Activated effector memory CD4-positive, alpha-beta T cell treated with Interleukin-2 at 50 U/mL for 16 hours (primary cell): ENCODE measurements around the gene RPS27A.
"Not testable (repeated sequence)": the region's sequence is repeated elsewhere in the genome, so short reads cannot be mapped to it uniquely, and the experiment has no call there.

Experiments used
- DNase-seq: peaks from one replicate; pipeline ENCODE4 v3.0.0-alpha.2; 2020

RPS27A gene

GRCh38 chr2:55232084-55232862 lies at the start of gene RPS27A, which contains the start of gene CLHC1:
RPS27A (plus strand) TSS chr2:55232688; CDS start chr2:55232825, 137 bp downstream.
CLHC1 (minus strand) TSS chr2:55232293; CDS start chr2:55222411, 9,882 bp downstream.
- DNase-seq = peak; percentile 91

- DNase-seq = not testable (repeated sequence)
Observed at GRCh38 chr2:55186837-55187236, 45.7 kb upstream of the RPS27A start.

GRCh38 chr2:55191888-55192287 lies 40.6 kb upstream of the RPS27A start:
- DNase-seq = not testable (repeated sequence)

DNA sequence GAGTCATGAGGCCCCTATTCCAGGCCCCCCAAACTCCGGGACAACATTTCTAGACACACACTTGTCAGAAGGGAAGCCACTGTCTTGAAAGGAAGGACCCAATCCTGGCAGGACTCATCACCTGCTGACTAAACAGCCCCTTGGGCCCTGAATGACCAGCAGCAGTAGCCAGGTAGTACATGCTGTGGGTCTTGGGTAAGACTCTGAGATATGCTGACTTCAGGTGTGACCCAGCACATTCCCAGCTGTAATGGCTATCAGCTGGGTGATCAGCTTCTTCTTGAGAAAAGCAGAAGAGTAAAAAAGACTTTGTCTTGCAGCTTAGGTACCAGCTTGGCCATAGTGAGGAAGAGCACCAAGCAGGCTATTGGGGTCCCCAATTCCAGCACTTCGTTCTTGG lies 36.0 kb upstream of the RPS27A start:
- DNase-seq = no peak

DNA sequence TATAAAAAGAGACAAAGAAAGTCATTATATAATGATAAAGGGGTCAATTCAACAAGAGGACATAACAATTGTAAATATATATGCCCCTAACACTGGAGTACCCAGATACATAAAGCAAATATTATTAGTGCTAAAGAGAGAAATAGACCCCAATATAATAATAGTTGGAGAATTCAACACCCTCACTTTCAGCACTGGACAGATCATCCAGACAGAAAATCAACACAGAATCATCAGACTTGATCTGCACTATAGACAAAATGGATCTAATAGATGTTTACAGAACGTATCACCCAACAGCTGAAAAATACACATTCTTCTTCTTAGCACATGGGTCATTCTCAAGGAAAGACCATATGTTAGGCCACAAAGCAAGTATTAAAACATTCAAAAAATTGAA lies 32.1 kb upstream of the RPS27A start:
- no peak for DNase-seq

- no peak for DNase-seq
Observed at GRCh38 chr2:55204536-55204935, 28.0 kb upstream of the RPS27A start.

DNA sequence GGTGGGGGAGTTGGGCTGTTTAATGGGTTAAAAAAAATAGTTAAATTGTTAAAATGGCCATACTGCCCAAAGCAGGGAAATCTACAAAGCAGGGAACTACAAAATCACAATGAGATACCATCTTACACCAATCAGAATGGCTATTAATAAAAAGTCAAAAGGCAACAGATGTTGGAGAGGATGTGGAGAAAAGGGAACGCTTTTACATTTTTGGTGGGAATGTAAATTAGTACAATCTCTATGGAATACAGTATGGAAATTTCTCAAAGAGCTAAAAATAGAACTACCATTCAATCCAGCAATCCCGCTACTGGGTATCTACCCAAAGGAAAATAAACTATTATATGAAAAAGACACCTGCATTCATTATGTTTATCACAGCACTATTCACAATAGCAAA lies 27.5 kb upstream of the RPS27A start:
- DNase-seq = no peak

DNA sequence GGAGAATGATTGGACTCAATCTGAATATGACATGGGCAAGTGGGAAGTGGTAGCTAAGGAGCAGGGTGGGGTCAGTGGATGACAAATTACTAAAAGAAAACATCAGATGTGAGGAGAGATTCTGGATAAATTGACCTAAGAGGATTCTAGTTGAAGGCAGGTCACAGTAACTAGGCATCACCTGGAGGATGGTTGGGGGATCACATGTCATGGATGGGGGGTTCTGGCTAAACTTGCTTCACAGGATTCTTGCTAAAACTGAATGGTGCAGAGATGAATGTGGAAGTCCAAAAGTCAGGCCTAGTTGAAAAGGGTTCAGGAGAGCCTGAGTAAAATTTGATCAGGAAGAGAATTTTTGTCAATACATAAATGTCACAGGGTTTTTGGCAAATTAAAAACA lies 18.7 kb upstream of the RPS27A start:
- no peak for DNase-seq

DNA sequence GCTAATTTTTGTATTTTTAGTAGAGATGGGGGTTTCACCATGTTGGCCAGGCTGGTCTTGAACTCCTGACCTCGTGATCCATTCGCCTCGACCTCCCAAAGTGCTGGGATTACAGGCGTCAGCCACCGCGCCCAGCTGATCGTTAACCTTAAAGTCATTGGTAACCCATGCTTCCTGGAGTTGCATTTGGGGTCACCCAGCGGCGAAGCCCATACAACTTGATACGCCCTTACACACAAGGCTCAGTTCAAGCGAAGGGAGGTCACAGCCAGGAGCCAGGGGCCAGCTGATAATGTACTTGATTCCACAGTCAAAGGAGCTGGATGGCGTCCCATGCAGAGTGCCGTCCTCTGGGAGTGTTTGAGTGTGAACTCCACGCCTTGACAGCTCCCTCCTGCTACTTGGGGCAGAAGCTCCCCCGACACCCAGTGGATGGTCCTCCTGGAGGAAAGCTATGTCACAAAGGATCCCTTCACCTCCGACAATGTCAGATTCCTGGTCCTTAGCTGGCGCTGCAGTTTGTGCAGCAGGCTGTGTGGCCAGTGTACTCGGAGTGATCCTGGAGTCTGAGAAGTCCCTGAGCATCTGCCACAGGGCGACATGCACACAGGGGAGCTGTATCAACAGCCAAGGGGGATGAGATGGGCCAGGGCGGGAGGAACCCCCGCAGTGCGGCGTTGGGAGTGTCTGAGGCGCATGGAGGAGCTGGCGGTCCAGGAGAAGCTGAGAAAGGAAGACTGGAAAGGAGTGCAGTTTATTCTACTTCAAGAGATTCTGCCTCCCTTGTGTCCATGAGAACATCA lies 8.3 kb upstream of the RPS27A start:
- no peak for DNase-seq

DNA sequence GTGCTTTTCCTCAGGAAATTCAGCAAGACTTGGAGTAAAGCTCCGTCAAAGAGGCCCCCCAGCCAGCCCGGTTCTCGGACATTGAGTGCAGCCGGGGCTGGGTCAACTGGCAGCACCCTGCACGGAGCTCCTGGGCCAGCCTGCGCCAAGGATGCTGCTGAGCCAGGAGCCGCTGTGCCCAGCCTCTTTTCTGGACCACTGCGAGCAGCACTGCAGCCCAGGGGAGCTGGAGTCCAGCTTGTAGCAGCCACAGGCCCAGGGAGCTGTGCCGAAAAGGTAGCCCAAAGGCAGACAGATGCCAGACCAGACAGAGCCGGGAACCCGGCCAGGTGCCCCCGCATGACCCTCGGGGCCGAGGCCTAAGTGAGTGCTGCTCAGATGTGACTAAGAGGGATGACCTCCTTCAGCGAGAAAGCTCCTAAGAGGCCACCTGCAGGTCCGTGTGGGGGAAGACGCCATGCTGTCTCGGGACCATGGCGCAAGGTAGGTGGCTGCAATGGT lies 7.7 kb upstream of the RPS27A start:
- no peak for DNase-seq

- DNase-seq = no peak
Observed at GRCh38 chr2:55225481-55226020, 6.9 kb upstream of the RPS27A start.

- DNase-seq = not testable (repeated sequence)
Observed at GRCh38 chr2:55227437-55228225, 4.9 kb upstream of the RPS27A start.

GRCh38 chr2:55228226-55228563 lies 4.3 kb upstream of the RPS27A start:
- no peak for DNase-seq

GRCh38 chr2:55229221-55229620 lies 3.3 kb upstream of the RPS27A start:
- no peak for DNase-seq

DNA sequence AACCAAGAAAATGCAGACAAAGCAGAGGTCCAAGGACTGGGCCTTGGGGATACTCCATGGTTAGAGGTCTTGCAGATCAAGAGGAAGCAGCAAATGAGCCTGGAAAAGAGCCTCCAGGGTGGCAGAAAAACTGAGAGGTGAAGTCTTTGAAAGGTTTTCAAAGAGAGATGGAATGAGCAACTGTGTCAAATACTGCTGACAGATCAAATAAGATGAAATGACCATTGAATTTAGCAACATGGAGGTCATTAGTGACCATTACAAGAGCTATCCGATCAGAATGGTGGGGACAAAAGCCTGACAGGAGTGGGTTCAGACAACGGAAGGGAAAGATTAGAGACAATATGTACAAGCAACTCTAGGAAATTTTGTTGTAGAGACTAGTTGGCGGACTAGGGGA lies 1.9 kb upstream of the RPS27A start:
- no peak for DNase-seq

- no peak for DNase-seq
Observed at GRCh38 chr2:55231546-55232083, 873 bp upstream of the RPS27A start.

- peak; percentile 50 for DNase-seq
Observed at GRCh38 chr2:55232863-55233657, 572 bp downstream of the RPS27A start.

GRCh38 chr2:55233658-55233940 lies 1.1 kb downstream of the RPS27A start:
- no peak for DNase-seq

- no peak for DNase-seq
Observed at GRCh38 chr2:55235724-55236538, 3.4 kb downstream of the RPS27A start.

GRCh38 chr2:55236992-55237543 lies 4.6 kb downstream of the RPS27A start:
- no peak for DNase-seq
